ENCODE data around the gene PLEKHM3.

Gene PLEKHM3, protein sequence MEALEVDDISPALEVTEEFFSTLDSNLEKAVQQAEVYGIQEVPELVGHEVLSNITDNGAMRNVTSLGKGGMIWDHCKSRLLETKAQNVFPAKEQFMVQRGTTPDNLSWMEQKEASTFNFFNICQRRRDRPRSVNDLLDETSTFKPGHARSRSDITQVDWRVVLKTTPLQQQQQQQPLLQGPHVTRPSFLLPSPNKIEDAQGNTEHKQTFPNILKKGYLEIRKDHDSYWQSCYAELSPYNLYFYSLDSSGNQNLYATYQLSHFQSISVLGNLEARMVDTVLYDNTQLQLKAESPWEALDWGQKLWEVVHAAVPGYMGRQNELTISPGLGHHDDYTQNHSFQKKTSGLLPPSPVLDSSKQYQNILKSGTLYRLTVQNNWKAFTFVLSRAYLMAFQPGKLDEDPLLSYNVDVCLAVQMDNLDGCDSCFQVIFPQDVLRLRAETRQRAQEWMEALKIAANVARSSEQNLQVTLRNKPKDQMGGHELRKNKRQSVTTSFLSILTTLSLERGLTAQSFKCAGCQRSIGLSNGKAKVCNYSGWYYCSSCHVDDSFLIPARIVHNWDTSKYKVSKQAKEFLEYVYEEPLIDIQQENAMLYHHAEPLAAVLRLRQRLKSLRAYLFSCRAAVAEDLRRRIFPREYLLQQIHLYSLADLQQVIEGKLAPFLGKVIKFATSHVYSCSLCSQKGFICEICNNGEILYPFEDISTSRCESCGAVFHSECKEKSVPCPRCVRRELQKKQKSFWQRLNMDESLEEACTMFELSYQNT

DNA sequence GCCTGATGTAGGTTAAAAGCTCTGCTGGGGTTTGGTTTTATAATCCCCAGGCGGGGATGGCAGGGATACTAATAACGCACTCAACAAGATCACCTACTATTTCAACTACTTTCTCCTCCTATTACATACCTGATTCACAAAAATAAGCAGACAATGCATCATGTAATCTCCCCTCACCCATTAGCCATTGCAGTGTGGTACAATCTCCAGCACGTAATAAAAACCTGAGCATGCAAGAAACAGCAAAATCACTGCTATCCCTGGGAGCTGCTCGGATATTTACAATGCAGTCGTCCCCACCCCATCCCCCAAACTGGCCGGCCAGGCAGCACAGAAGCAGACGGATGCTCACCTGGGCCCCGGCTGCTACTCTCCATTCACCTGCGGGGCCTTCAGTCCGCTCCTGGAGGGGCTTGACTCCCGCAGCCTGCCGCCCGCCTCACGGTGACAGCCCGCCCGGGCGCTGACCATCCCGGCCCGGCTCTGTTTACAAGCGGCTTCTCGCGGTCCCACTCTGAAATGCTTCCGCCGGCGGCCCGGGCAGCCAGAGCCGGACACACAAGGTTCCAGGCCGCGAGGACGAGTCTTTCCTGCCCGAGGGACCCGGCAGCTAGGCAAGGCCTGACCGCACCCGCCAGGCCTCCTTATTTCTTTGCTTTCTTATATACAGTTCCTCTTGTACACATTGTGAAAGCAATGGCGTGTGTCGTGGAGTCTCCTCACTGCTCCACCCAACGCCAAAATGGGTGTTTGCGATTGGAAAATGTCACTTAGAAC is at the start of gene PLEKHM3:
TSS of gene PLEKHM3 (minus strand) at position 491 of the 777 bp plus-strand sequence. CDS start 23,888 bp downstream, outside the sequence.
- FAIRE-seq, result no peak

DNA sequence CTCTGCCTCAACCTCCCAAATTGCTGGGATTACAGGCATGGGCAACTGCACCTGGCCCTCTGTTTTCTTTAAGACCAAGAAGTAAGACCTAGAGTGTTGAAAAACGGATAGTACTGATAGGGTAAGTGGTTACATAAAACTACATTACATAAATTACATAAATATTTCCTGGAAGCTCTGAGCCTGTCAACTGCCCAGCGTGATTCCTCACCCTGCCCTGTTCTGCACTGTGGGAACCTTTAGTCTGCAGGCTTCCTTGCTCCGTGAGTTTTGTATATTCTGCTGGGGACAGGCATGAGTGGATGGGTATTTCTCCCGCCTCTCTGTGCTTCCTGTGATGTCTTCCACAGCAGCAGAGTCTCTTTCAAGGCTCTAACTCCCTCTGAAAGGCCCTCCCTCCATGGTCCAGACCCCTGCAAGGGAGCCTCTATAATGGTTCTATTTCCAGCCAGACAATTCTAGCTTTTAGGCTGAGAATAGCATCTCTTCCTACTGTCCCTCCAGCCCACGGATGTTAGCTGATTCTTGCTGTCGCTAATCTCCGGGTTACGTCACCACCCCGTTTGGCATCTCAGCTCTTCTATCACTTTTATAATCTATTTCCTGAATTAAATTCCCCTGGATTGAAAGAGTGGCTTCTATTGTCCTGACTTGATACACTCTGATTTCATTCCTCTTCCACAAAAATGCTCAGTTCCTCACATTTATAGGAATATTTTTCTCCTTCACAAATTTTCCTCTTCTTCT is 49.5 kb upstream of the PLEKHM3 start:
- FAIRE-seq, result no peak

DNA sequence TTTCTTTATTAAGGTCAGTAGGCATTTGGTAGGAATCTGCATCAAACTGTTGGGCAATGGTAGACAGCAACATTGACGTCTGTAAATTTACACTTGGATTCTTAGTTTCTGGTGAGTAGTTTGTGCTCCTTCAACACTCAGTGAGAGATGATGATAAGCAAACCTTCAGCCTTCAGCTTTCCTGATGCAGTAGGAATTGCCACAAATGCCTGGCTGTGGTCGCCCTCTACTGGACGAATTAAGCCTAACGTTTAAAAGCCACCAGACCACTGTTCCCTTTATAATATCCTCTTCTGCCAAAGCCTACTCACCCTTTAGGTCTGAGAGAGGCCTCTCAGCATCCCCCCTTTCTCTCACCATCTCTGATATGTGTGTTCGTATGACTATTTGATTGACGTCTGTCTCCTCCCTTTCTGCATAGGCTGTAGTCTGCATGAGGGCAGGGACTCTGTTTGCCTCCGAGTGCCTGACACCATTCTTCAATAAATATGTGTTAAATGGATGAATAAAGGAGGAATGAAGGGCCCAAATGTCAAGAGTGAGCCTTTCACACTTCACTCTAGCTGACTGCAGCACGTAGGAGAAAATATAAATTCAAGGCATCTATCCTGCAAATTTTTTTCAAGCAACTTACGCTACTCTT is 47.0 kb upstream of the PLEKHM3 start:
- FAIRE-seq, result no peak

DNA sequence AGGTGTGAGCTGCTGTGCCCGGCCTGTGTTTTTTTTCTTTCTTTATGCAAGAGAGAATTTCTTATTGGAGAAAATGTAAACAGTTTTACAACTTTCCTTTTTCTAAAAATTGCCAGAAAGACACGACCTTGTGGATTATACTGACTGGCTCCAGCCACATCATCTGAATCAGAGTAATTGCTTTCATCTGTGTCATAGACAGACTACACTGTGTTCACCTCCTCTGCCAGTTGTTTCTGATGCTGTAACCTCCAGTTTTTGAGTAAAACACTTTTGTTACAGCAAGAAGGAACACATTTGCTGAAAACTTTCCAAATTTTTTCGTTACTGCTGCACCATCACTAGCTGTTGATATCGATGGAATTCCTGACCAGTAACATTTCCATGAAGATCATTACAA is 43.9 kb upstream of the PLEKHM3 start:
- FAIRE-seq, result no peak

DNA sequence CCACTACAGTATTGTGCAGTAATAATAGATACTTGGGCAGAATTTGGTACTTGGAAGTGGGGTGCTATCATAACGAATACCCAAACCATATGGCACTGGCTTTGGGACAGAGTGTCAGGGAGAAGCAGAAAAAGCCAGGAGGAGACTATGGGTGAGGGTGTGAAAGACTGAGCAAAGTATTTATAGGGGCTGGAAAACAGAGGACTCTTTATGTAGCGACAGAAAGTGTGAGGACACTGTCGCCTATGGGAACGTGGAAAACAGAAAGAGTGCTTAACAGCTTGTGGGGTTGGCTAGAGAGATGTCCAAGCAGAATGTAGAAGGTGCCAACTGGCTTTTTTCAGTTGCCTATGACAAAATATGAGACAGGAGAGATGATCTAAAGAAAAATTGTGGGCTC is 40.7 kb upstream of the PLEKHM3 start:
- FAIRE-seq, result no peak

DNA sequence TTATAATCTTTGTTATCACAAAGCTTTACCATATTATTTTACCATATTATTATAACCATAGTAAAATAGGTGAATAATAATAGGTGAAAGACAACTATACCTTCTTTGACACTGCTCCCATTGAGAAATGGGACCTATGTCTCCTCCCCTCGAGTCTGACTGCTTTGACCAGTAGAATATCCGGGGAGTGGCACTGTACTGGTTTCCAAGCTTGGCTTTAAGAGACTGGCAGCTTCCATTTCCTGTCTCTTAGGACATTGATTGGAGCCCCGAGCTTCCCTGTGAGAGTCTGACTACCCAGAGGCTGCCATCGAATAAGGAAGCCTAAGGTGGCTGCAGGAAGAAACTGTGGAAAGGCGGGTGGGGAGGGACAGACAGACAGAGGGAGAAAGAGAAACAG is 40.1 kb upstream of the PLEKHM3 start:
- FAIRE-seq, result no peak

DNA sequence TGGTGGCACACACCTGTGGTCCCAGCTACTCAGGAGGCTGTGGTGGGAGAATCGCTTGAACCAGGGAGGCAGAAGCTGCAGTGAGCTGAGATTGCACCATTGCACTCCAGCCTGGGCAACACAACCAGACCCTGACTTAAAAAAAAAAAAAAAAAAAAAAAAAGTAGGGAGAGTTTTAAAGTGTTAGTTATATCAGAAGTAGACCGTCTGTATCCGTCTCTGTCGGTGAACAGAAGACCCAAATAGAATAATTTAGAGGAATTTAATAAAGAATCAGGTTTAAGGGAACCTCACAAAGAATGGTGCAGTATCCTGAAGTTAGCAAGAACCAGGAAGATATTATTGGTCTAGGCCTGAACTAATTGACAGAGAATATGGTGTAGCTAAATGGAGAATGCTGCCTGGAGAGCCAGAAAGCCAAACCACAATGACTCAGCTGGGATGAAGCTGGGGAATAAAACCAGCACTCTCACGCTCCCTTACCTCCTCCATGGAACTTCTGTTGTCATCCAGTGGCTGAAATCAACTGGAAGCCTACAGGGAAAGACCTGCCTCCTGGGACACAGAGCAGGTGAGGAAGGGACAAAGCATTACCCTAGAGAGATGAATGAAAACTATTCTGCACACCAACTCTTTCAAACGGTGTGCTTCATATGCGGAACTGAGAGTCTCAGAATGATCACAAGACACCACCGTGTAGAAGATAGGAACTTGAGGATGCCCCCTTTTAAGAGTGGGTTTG is 39.1 kb upstream of the PLEKHM3 start:
- no peak for FAIRE-seq

GRCh38 chr2:208062961-208063360 is 37.6 kb upstream of the PLEKHM3 start:
- FAIRE-seq, result peak; percentile 5

- FAIRE-seq, result no peak
Measured at GRCh38 chr2:208062113-208062512, 36.8 kb upstream of the PLEKHM3 start.

- FAIRE-seq, result no peak
Measured at GRCh38 chr2:208057108-208057507, 31.8 kb upstream of the PLEKHM3 start.

DNA sequence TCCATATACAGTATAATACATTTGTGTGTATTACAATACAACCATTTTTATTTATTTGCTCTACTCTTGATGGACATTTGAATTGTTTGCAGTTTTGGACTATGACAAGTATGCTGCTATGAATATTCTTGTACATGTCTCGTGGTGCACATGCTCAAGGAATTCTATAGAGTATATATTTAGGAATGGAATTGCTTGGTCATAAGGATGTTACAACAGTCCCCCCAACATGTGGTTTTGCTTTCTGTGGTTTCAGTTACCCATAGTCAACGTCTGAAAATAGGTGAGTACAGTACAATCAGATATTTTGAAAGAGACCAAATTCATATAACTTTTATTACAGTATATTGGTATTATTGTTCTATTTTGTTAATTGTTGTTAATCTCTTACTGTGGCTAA is 24.1 kb upstream of the PLEKHM3 start:
- FAIRE-seq, result no peak

- FAIRE-seq, result no peak
Measured at GRCh38 chr2:208049006-208049405, 23.7 kb upstream of the PLEKHM3 start.

- FAIRE-seq, result no peak
Measured at GRCh38 chr2:208047840-208048239, 22.5 kb upstream of the PLEKHM3 start.

- no peak for FAIRE-seq
Measured at GRCh38 chr2:208046686-208047085, 21.4 kb upstream of the PLEKHM3 start.

- no peak for FAIRE-seq
Measured at GRCh38 chr2:208042450-208042849, 17.1 kb upstream of the PLEKHM3 start.

GRCh38 chr2:208042041-208042440 is 16.7 kb upstream of the PLEKHM3 start:
- no peak for FAIRE-seq

GRCh38 chr2:208040199-208041171 is 15.2 kb upstream of the PLEKHM3 start:
- no peak for FAIRE-seq

DNA sequence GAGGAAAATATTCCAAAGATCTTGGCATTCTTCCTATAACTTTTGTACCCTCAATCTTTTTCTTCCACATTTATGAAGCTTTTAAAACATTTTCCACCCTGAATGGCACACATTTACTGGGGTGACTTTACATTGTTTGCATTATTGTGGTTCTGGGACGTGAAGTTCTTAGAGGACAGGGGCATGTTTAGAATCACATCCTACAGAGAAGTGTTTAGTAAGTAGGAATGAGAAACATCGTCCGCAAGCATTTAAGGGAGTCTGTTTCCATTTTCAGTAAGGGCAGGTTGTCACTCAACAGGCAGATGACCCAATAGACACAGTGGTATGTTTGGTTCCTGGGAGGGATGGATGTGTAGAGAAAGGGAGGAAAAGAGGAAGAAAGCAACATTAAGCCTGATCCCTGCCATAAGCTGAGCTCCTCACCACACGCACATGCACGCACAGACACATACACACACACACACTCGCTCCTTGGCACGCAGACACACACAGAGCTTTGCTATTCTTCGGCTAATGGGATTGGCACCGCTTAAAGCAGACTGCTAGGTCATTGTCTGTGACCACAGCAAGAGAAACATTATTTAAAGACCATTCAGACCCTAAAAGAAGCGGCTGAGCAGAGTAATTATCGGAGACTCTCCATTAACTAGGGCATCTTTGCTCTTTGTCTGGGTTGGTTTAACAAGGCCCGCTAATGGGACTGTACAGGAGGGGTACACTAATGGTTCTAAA is 14.2 kb upstream of the PLEKHM3 start:
- no peak for FAIRE-seq
